Gastrocnemius medialis (tissue), 4 donors: ENCODE data around the gene MRPL39. TPM values are rescaled to one million over a fixed set of nuclear protein-coding genes. Genes with fewer than 3 reads are reported as not detected.
A peak's percentile ranks its signal among the peaks of the same experiment; 100 is the strongest.

ENCODE experiments used
- ATAC-seq, 2 donors: fragments of 150-250 bp; one replicate each; pipeline ENCODE4 v1.9.1; 2016
- DNase-seq, 2 donors: peaks; one replicate each; pipeline ENCODE4 v3.0.0-alpha.2; 2019
- H3K27ac ChIP-seq, 4 donors: fragments of 200-600 bp; sonication (generic); 1 replicate in 1 of 4; 2 replicates in 3 of 4; pipeline ENCODE4 v1.5.1; 2016 to 2018; ENCODE audit warnings: mild to moderate bottlenecking in 2 of 4, moderate library complexity in 1 of 4
- H3K27me3 ChIP-seq, 3 donors: fragments of 200-600 bp; sonication (generic) in 2 of 3; 1 replicate in 1 of 3; 2 replicates in 2 of 3; pipeline versions ENCODE4 v1.5.1 to v1.6.0; 2016 to 2019; ENCODE audit warnings: mild to moderate bottlenecking in 1 of 3, moderate library complexity in 1 of 3
- H3K36me3 ChIP-seq, 2 donors: fragments of 200-600 bp; sonication (generic) in 1 of 2; one replicate each; pipeline ENCODE4 v1.5.1; 2017 to 2018
- H3K4me1 ChIP-seq, 2 donors: fragments of 200-600 bp; sonication (generic) in 1 of 2; one replicate each; pipeline ENCODE4 v1.5.1; 2016 to 2017; ENCODE audit warnings: mild to moderate bottlenecking in 2 of 2
- H3K4me3 ChIP-seq, 4 donors: fragments of 200-600 bp; sonication (generic) in 3 of 4; 1 replicate in 1 of 4; 2 replicates in 3 of 4; pipeline ENCODE4 v1.5.1; 2016 to 2019; ENCODE audit warnings: mild to moderate bottlenecking in 2 of 4
- H3K9me3 ChIP-seq, 3 donors: fragments of 200-600 bp; sonication (generic) in 2 of 3; 1 replicate in 1 of 3; 2 replicates in 2 of 3; pipeline ENCODE4 v1.5.1; 2016 to 2019
- POLR2A ChIP-seq, 2 donors: fragments of 450-650 bp; IDR thresholded peaks; one replicate each; pipeline ENCODE4 v1.6.1; 2017; ENCODE audit warnings: antibody characterized with exemption in 2 of 2, mild to moderate bottlenecking in 2 of 2, moderate library complexity in 2 of 2
- in situ Hi-C, 4 donors: fragments of 200-750 bp; cut with MboI; loops; one replicate each; pipeline versions ENCODE4 v1.15.0 to v1.8.0; 2017; ENCODE audit warnings: low sequenced_read_pairs in 4 of 4
- intact Hi-C: fragments of 100-400 bp; cut with DNase I; formaldehyde crosslinking; loops from one replicate; pipeline ENCODE4 v1.15.1; 2023; ENCODE audit warnings: low total_unique reads
- total RNA-seq, 4 donors: library from RNA; depleted of rRNA; stranded (reverse); fragments of >200 nt; gene quantifications; one replicate each; pipeline versions ENCODE4 v1.1.0 to v1.2.3, GENCODE V29; 2016
- TF ChIP-seq, protein P1 (sequence below), 5 experiments: fragments of 450-650 bp in 3 of 5; fragments of 200-600 bp in 2 of 5; sonication (generic) in 2 of 5; IDR thresholded peaks in 4 of 5; conservative IDR thresholded peaks in 1 of 5; 1 replicate in 4 of 5; 2 replicates in 1 of 5; pipeline ENCODE4 v1.5.1; 2016 to 2019; ENCODE audit warnings: antibody characterized with exemption in 5 of 5, mild to moderate bottlenecking in 3 of 5, moderate library complexity in 3 of 5

The MRPL39 gene
- 10 to 100 TPM; 27.1 to 56.6 (median 39.0) TPM for total RNA-seq

DNA sequence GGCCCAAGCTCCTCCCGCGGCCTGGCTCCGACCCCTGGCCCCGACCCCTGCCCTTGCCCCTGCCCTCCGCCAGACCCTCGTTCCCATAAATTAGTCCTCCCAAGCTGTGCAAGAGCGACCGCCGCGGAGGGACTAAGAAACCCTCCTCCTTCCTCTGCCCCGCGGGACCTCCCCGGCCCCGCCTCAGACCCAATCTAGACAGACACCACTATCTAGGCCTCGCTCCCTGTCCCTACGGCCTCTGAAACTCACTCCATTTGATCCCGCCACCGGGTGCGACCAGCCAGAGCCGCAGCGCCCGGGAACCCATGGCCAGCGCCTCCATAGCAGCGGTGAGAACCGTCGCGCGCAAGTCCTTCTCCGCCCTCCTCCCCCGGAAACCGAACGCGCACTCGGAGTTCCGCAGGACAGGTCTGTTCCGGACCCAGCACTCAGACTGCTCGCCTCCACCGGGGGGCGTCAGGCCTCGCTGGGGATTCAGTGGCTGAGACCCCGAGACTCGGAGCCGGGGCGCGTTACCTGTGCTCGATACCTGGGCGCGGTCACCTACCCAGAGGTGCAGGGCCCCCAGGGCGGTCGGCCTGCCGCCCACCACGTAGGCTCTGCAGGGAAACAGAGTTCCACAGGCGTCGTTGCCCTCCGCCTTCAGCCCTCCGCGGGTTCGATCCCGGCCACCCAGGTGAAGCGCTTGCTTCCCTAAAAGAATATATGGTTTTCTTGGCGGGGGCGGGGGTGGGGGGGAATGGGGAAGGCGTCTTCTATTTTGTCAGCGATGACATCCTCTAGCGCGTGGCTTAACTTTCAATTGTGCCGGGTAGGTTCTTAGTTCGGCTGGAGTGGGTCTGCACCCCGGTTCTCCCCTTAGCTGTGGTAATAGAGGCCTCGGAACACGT is at the start of gene MRPL39:
MRPL39 (minus strand) TSS at position 331 of the 893 bp plus-strand sequence; CDS start at position 325, 6 bp downstream.
- Histone ChIP-seq H3K9me3 (no peaks in the 10 kb centered on the region), H3K27me3 (no peaks in the 10 kb centered on the region), H3K4me1 (peaks cover 20 to 21% of the 10 kb centered on the region in 2 donors), H3K27ac (peak within 1 kb of the TSS; percentile 86 to 92 (median 90)), H3K4me3 (peak within 1 kb of the TSS; percentile 91 to 99 (median 94)), H3K36me3 (peaks cover 0 to 19% of the 10 kb centered on the region in 2 donors)
- TF ChIP-seq POLR2A (IDR thresholded peaks at IDR 0.05) = no peak
- TF ChIP-seq, protein P1, sequence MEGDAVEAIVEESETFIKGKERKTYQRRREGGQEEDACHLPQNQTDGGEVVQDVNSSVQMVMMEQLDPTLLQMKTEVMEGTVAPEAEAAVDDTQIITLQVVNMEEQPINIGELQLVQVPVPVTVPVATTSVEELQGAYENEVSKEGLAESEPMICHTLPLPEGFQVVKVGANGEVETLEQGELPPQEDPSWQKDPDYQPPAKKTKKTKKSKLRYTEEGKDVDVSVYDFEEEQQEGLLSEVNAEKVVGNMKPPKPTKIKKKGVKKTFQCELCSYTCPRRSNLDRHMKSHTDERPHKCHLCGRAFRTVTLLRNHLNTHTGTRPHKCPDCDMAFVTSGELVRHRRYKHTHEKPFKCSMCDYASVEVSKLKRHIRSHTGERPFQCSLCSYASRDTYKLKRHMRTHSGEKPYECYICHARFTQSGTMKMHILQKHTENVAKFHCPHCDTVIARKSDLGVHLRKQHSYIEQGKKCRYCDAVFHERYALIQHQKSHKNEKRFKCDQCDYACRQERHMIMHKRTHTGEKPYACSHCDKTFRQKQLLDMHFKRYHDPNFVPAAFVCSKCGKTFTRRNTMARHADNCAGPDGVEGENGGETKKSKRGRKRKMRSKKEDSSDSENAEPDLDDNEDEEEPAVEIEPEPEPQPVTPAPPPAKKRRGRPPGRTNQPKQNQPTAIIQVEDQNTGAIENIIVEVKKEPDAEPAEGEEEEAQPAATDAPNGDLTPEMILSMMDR (IDR thresholded peaks at IDR 0.05 in 4 of 5, conservative IDR thresholded peaks at IDR 0.05 in 1 of 5) = peak in 4 of 5 experiments; percentile 27 to 59 (median 36)
- in situ Hi-C loops (loop anchor here in 3 of 4 donors (5.0 to 10.0 kb wide), 3 partner anchors 100 to 127 kb away; partner anchors contain the start of genes ATP5PF (in 1 of the 3) and GABPA (in 1 of the 3)), intact Hi-C loops (loop anchor here (1.0 to 5.0 kb wide), 4 partner anchors 31 to 195 kb away; partner anchors contain the start of gene JAM2)
- DNase-seq (peak; percentile 61 to 76), ATAC-seq (peak; percentile 93 to 95)

DNA sequence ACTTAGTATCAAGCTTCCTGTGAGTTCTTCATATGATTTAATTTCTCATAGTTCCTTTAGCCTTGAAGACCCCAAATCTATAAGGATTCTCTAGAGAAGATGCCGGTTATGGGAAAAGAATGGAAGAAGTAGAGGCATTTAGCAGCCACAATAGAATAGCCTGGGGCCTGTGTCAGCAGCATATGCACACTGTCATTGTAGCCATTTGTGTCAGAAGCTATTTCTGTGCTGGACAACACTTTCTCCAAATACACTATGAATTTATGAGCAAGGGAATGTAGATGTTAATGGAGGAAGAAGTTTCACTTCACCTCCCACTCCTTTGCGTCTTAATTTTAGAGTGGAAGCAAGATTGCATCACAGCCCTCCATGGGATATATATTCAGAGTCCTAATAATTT is 49.1 kb upstream of the MRPL39 start:
- H3K4me3 ChIP-seq = no peak overlapping the region
- in situ Hi-C loops (no loop called here), intact Hi-C loops (no loop called here)
- H3K36me3 ChIP-seq = no peaks in the 10 kb centered on the region
- DNase-seq (no peak), ATAC-seq (no peak)
- TF ChIP-seq POLR2A (IDR thresholded peaks at IDR 0.05) = no peak
- TF ChIP-seq, protein P1 (IDR thresholded peaks at IDR 0.05 in 4 of 5, conservative IDR thresholded peaks at IDR 0.05 in 1 of 5) = no peak
- H3K27ac ChIP-seq = no peak overlapping the region
- no peaks in the 10 kb centered on the region for H3K9me3 ChIP-seq
- no peaks in the 10 kb centered on the region for H3K4me1 ChIP-seq
- no peaks in the 10 kb centered on the region for H3K27me3 ChIP-seq

- no peak overlapping the region for H3K4me3 ChIP-seq
- in situ Hi-C loops (no loop called here), intact Hi-C loops (no loop called here)
- DNase-seq (no peak), ATAC-seq (no peak)
- H3K36me3 ChIP-seq = no peaks in the 10 kb centered on the region
- H3K27ac ChIP-seq = no peak overlapping the region
- H3K9me3 ChIP-seq = no peaks in the 10 kb centered on the region
- no peak for TF ChIP-seq POLR2A (IDR thresholded peaks at IDR 0.05)
- TF ChIP-seq, protein P1 (IDR thresholded peaks at IDR 0.05 in 4 of 5, conservative IDR thresholded peaks at IDR 0.05 in 1 of 5) = no peak
- no peaks in the 10 kb centered on the region for H3K27me3 ChIP-seq
- peaks cover 0 to 7% of the 10 kb centered on the region in 2 donors for H3K4me1 ChIP-seq
These were observed 41.9 kb upstream of the MRPL39 start for GRCh38 chr21:25649146-25649545.

DNA sequence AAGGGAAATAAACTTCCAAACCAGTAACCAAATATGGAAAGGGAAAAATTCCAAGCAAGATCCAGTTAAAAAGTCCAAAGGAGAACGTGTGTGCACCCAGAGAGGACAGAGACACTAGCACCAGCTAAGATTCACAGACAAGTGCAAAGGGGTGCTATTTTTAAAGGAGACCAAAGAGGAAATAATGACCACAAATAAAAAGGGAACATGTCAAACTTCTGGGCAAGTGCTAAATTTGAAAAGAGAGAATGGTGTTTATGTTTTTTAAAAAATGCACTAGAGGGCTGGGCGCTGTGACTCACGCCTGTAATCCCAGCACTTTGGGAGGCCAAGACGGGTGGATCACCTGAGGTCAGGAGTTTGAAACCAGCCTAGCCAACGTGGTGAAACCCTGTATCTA is 40.4 kb upstream of the MRPL39 start:
- H3K4me1 ChIP-seq = peaks cover 0 to 7% of the 10 kb centered on the region in 2 donors
- H3K27me3 ChIP-seq = no peaks in the 10 kb centered on the region
- DNase-seq (no peak), ATAC-seq (no peak)
- in situ Hi-C loops = no loop called here
- TF ChIP-seq, protein P1 (IDR thresholded peaks at IDR 0.05 in 4 of 5, conservative IDR thresholded peaks at IDR 0.05 in 1 of 5) = no peak
- no peak for TF ChIP-seq POLR2A (IDR thresholded peaks at IDR 0.05)
- H3K27ac ChIP-seq = no peak overlapping the region
- no peak overlapping the region for H3K4me3 ChIP-seq
- intact Hi-C loops = no loop called here
- no peaks in the 10 kb centered on the region for H3K36me3 ChIP-seq
- H3K9me3 ChIP-seq = no peaks in the 10 kb centered on the region
